ENCODE measurements around the gene TET1. TPM values are rescaled to one million over a fixed set of nuclear protein-coding genes. Genes with fewer than 3 reads are reported as not detected.

The TET1 gene
- total and polyA plus RNA-seq, 9 of the 15 experiments (the other 6 are each of a cell fraction or from before 2014, with no cell fraction given), result 2.6 to 21.3 (median 11.6) TPM

DNA sequence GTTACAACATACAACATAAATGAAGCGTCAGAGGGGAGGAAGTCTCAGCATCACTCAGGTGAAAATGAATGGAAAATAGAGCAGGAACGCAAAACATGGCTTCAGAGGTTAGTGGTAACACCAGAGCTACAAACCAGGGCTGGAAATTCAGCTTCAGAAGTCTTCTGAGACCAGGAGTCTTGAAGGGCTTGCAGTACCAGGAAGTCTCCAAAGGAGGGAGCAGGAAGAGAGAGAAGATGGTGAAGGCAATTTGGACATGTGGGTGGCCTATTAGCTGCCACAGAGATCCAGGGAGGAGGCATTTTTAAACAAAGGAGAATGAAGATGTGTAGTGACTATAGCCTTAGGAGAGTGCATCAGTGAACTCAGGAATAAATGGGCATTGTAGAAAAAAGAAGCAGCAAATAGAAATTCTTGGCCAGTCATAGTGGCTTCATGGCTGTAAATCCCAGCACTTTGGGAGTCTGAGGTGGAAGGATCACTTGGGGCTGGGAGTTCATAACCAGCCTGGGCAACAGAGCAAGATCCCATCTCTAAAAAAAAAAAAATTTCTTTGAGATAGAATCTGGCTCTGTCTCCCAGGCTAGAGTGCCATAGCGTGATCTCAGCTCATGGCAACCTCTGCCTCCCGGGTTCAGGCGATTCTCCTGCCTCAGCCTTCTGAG lies 9.3 kb upstream of the TET1 start (continued):
- TF ChIP-seq, protein P1, sequence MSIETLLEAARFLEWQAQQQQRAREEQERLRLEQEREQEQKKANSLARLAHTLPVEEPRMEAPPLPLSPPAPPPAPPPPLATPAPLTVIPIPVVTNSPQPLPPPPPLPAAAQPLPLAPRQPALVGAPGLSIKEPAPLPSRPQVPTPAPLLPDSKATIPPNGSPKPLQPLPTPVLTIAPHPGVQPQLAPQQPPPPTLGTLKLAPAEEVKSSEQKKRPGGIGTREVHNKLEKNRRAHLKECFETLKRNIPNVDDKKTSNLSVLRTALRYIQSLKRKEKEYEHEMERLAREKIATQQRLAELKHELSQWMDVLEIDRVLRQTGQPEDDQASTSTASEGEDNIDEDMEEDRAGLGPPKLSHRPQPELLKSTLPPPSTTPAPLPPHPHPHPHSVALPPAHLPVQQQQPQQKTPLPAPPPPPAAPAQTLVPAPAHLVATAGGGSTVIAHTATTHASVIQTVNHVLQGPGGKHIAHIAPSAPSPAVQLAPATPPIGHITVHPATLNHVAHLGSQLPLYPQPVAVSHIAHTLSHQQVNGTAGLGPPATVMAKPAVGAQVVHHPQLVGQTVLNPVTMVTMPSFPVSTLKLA (conservative IDR thresholded peaks at IDR 0.05), result no peak; a peak in 1 of 4 replicates
- no peak for TF ChIP-seq HSF4 (CRISPR knock-in tag; IDR thresholded peaks at IDR 0.05; ENCODE audit: borderline replicate concordance)
- TF ChIP-seq, protein P2, sequence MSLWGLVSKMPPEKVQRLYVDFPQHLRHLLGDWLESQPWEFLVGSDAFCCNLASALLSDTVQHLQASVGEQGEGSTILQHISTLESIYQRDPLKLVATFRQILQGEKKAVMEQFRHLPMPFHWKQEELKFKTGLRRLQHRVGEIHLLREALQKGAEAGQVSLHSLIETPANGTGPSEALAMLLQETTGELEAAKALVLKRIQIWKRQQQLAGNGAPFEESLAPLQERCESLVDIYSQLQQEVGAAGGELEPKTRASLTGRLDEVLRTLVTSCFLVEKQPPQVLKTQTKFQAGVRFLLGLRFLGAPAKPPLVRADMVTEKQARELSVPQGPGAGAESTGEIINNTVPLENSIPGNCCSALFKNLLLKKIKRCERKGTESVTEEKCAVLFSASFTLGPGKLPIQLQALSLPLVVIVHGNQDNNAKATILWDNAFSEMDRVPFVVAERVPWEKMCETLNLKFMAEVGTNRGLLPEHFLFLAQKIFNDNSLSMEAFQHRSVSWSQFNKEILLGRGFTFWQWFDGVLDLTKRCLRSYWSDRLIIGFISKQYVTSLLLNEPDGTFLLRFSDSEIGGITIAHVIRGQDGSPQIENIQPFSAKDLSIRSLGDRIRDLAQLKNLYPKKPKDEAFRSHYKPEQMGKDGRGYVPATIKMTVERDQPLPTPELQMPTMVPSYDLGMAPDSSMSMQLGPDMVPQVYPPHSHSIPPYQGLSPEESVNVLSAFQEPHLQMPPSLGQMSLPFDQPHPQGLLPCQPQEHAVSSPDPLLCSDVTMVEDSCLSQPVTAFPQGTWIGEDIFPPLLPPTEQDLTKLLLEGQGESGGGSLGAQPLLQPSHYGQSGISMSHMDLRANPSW (CRISPR knock-in tag; IDR thresholded peaks at IDR 0.05), result no peak
- no peak for TF ChIP-seq PHF21A (IDR thresholded peaks at IDR 0.05; ENCODE audit: borderline replicate concordance, low read depth)
- TF ChIP-seq, protein P3, sequence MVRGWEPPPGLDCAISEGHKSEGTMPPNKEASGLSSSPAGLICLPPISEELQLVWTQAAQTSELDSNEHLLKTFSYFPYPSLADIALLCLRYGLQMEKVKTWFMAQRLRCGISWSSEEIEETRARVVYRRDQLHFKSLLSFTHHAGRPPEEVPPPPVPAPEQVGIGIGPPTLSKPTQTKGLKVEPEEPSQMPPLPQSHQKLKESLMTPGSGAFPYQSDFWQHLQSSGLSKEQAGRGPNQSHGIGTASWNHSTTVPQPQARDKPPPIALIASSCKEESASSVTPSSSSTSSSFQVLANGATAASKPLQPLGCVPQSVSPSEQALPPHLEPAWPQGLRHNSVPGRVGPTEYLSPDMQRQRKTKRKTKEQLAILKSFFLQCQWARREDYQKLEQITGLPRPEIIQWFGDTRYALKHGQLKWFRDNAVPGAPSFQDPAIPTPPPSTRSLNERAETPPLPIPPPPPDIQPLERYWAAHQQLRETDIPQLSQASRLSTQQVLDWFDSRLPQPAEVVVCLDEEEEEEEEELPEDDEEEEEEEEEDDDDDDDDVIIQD (CRISPR knock-in tag; IDR thresholded peaks at IDR 0.05), result no peak
- TF ChIP-seq, protein P4, sequence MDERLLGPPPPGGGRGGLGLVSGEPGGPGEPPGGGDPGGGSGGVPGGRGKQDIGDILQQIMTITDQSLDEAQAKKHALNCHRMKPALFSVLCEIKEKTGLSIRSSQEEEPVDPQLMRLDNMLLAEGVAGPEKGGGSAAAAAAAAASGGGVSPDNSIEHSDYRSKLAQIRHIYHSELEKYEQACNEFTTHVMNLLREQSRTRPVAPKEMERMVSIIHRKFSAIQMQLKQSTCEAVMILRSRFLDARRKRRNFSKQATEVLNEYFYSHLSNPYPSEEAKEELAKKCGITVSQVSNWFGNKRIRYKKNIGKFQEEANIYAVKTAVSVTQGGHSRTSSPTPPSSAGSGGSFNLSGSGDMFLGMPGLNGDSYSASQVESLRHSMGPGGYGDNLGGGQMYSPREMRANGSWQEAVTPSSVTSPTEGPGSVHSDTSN (CRISPR knock-in tag; IDR thresholded peaks at IDR 0.05; ENCODE audit: low read depth), result no peak
- TF ChIP-seq, protein P4 (tag; conservative IDR thresholded peaks at IDR 0.05; ENCODE audit: low read depth), result no peak
- TF ChIP-seq NFATC3 (IDR thresholded peaks at IDR 0.05), result 0 out of 2 replicates have a peak, but pooled peaks have one; percentile 57
- TF ChIP-seq CREM (IDR thresholded peaks at IDR 0.05; ENCODE audit: low read depth), result no peak
- TF ChIP-seq ESRRA (IDR thresholded peaks at IDR 0.05; ENCODE audit: borderline replicate concordance, low read depth), result no peak
- no peak for TF ChIP-seq ZNF134 (CRISPR knock-in tag; conservative IDR thresholded peaks at IDR 0.05)
- TF ChIP-seq RAD51 (IDR thresholded peaks at IDR 0.05; ENCODE audit: borderline replicate concordance, low read depth), result no peak

Measured in K562 (cell line).